ENCODE data around the gene CHD6. TPM values are rescaled to one million over a fixed set of nuclear protein-coding genes. Genes with fewer than 3 reads are reported as not detected.
A peak's percentile ranks its signal among the peaks of the same experiment; 100 is the strongest.

CHD6 gene
- total RNA-seq, 5 donors from 2014 or later (not counting 1 experiment from before 2014, with no cell fraction given) = 68.4 to 105 (median 74.9) TPM

GRCh38 chr20:41412324-41413120 is 205.7 kb downstream of the CHD6 start:
- Mint-ChIP-seq H3K27ac (peak overlapping the region in 1 of 2 donors; percentile 44), H3K27me3 (no peaks in the 10 kb centered on the region), H3K4me3 (no peak overlapping the region), H3K4me1 (peaks cover 13 to 21% (median 16%) of the 10 kb centered on the region in 3 donors), H3K36me3 (peaks cover 71% of the 10 kb centered on the region), H3K9me3 (no peaks in the 10 kb centered on the region)
- Histone ChIP-seq H3K27ac (ENCODE audit: low read length) (no peak overlapping the region), H3K27me3 (replicated peaks in 1 of 2; ENCODE audit: control insufficient read depth in 2 of 2, extremely low read depth in 1 of 2, insufficient read depth in 2 of 2, low read length in 1 of 2) (no peaks in the 10 kb centered on the region), H3K4me3 (ENCODE audit: control insufficient read depth in 1 of 2, extremely low read depth in 1 of 2, low read length in 1 of 2) (no peak overlapping the region), H3K4me1 (ENCODE audit: control insufficient read depth in 1 of 2, extremely low read depth in 1 of 2, insufficient read depth in 2 of 2, low read length in 2 of 2) (peaks cover 7 to 12% of the 10 kb centered on the region in 2 experiments), H3K9me3 (no peaks in the 10 kb centered on the region), H3K36me3 (ENCODE audit: control insufficient read depth in 2 of 2, extremely low read depth in 1 of 2, insufficient read depth in 1 of 2, low read length in 1 of 2) (peaks cover 15 to 95% of the 10 kb centered on the region in 2 donors)
- ATAC-seq (replicated peaks in 1 of 4) (no peak), DNase-seq (no peak)
- ChIA-PET CTCF (no interaction called here), POLR2A (no interaction called here)
- WGBS (ENCODE audit: insufficient coverage) = 100% methylated on average over 2 of the region's 12 CpGs

GRCh38 chr20:41411391-41411847 is 206.8 kb downstream of the CHD6 start:
- Histone ChIP-seq H3K9me3 (no peaks in the 10 kb centered on the region), H3K4me1 (ENCODE audit: control insufficient read depth in 1 of 2, extremely low read depth in 1 of 2, insufficient read depth in 2 of 2, low read length in 2 of 2) (peaks cover 7 to 12% of the 10 kb centered on the region in 2 experiments), H3K36me3 (ENCODE audit: control insufficient read depth in 2 of 2, extremely low read depth in 1 of 2, insufficient read depth in 1 of 2, low read length in 1 of 2) (peaks cover 12 to 91% of the 10 kb centered on the region in 2 donors), H3K4me3 (ENCODE audit: control insufficient read depth in 1 of 2, extremely low read depth in 1 of 2, low read length in 1 of 2) (no peak overlapping the region), H3K27ac (ENCODE audit: low read length) (no peak overlapping the region), H3K27me3 (replicated peaks in 1 of 2; ENCODE audit: control insufficient read depth in 2 of 2, extremely low read depth in 1 of 2, insufficient read depth in 2 of 2, low read length in 1 of 2) (no peaks in the 10 kb centered on the region)
- POLR2A ChIA-PET = no interaction called here
- Mint-ChIP-seq H3K9me3 (no peaks in the 10 kb centered on the region), H3K36me3 (peaks cover 70% of the 10 kb centered on the region), H3K4me1 (peaks cover 13 to 24% (median 17%) of the 10 kb centered on the region in 3 donors), H3K27ac (peak overlapping the region in 1 of 2 donors; percentile 39), H3K4me3 (no peak overlapping the region), H3K27me3 (no peaks in the 10 kb centered on the region)
- DNase-seq = no peak
- no peak for ATAC-seq (replicated peaks in 1 of 4)
- WGBS (ENCODE audit: insufficient coverage) = no CpG with 5 or more reads among the region's 2 CpGs
- CTCF ChIA-PET = no interaction called here

GRCh38 chr20:41408986-41409385 is 209.2 kb downstream of the CHD6 start:
- no peaks in the 10 kb centered on the region for H3K27me3 Mint-ChIP-seq
- H3K4me3 ChIP-seq (ENCODE audit: control insufficient read depth in 1 of 2, extremely low read depth in 1 of 2, low read length in 1 of 2) = no peak overlapping the region
- ATAC-seq (replicated peaks in 1 of 4) (peak in 1 of 4 experiments; percentile 29), DNase-seq (no peak)
- no peaks in the 10 kb centered on the region for H3K9me3 ChIP-seq
- no peaks in the 10 kb centered on the region for H3K27me3 ChIP-seq (replicated peaks in 1 of 2; ENCODE audit: control insufficient read depth in 2 of 2, extremely low read depth in 1 of 2, insufficient read depth in 2 of 2, low read length in 1 of 2)
- POLR2A ChIA-PET = no interaction called here
- 62% methylated on average over 9 of the region's 9 CpGs for WGBS (ENCODE audit: insufficient coverage)
- peaks cover 7 to 91% of the 10 kb centered on the region in 2 donors for H3K36me3 ChIP-seq (ENCODE audit: control insufficient read depth in 2 of 2, extremely low read depth in 1 of 2, insufficient read depth in 1 of 2, low read length in 1 of 2)
- H3K27ac Mint-ChIP-seq = peak overlapping the region; percentile 70 to 78
- H3K4me1 Mint-ChIP-seq = peaks cover 13 to 24% (median 17%) of the 10 kb centered on the region in 3 donors
- CTCF ChIA-PET = no interaction called here
- H3K4me1 ChIP-seq (ENCODE audit: control insufficient read depth in 1 of 2, extremely low read depth in 1 of 2, insufficient read depth in 2 of 2, low read length in 2 of 2) = peaks cover 7 to 12% of the 10 kb centered on the region in 2 experiments
- H3K36me3 Mint-ChIP-seq = peaks cover 68% of the 10 kb centered on the region
- H3K4me3 Mint-ChIP-seq = peak overlapping the region in 1 of 3 donors; percentile 17
- no peaks in the 10 kb centered on the region for H3K9me3 Mint-ChIP-seq
- H3K27ac ChIP-seq (ENCODE audit: low read length) = no peak overlapping the region

GRCh38 chr20:41408156-41408794 is 209.9 kb downstream of the CHD6 start:
- peak in 2 of 4 experiments; percentile 26 to 53 for ATAC-seq (replicated peaks in 1 of 4)
- DNase-seq = peak in 1 of 35 experiments; percentile 8
- no peaks in the 10 kb centered on the region for H3K9me3 ChIP-seq
- ChIA-PET POLR2A (no interaction called here), CTCF (interaction anchor here in 1 of 2 donors (0.5 kb wide), 1 partner anchor 701 kb away, joined by 3 read pairs; no protein-coding TSS in a partner anchor)
- WGBS (ENCODE audit: insufficient coverage) = 0% methylated on average over 1 of the region's 5 CpGs
- Mint-ChIP-seq H3K9me3 (no peaks in the 10 kb centered on the region), H3K27ac (peak overlapping the region; percentile 70 to 78), H3K36me3 (peaks cover 64% of the 10 kb centered on the region), H3K4me1 (peaks cover 13 to 24% (median 17%) of the 10 kb centered on the region in 3 donors), H3K27me3 (no peaks in the 10 kb centered on the region), H3K4me3 (peak overlapping the region in 1 of 3 donors; percentile 17)
- H3K36me3 ChIP-seq (ENCODE audit: control insufficient read depth in 2 of 2, extremely low read depth in 1 of 2, insufficient read depth in 1 of 2, low read length in 1 of 2) = peaks cover 4 to 91% of the 10 kb centered on the region in 2 donors
- peaks cover 7 to 12% of the 10 kb centered on the region in 2 experiments for H3K4me1 ChIP-seq (ENCODE audit: control insufficient read depth in 1 of 2, extremely low read depth in 1 of 2, insufficient read depth in 2 of 2, low read length in 2 of 2)
- no peak overlapping the region for H3K27ac ChIP-seq (ENCODE audit: low read length)
- no peak overlapping the region for H3K4me3 ChIP-seq (ENCODE audit: control insufficient read depth in 1 of 2, extremely low read depth in 1 of 2, low read length in 1 of 2)
- H3K27me3 ChIP-seq (replicated peaks in 1 of 2; ENCODE audit: control insufficient read depth in 2 of 2, extremely low read depth in 1 of 2, insufficient read depth in 2 of 2, low read length in 1 of 2) = no peaks in the 10 kb centered on the region

GRCh38 chr20:41407607-41408006 is 210.6 kb downstream of the CHD6 start:
- H3K4me1 Mint-ChIP-seq = peaks cover 13 to 24% (median 17%) of the 10 kb centered on the region in 3 donors
- no peaks in the 10 kb centered on the region for H3K27me3 ChIP-seq (replicated peaks in 1 of 2; ENCODE audit: control insufficient read depth in 2 of 2, extremely low read depth in 1 of 2, insufficient read depth in 2 of 2, low read length in 1 of 2)
- H3K36me3 ChIP-seq (ENCODE audit: control insufficient read depth in 2 of 2, extremely low read depth in 1 of 2, insufficient read depth in 1 of 2, low read length in 1 of 2) = peaks cover 4 to 88% of the 10 kb centered on the region in 2 donors
- no peak overlapping the region for H3K4me3 Mint-ChIP-seq
- ChIA-PET CTCF (interaction anchor here in 1 of 2 donors (0.6 kb wide), 1 partner anchor 22 kb away, joined by 7 read pairs; no protein-coding TSS in a partner anchor), POLR2A (no interaction called here)
- H3K9me3 Mint-ChIP-seq = no peaks in the 10 kb centered on the region
- H3K36me3 Mint-ChIP-seq = peaks cover 61% of the 10 kb centered on the region
- 62% methylated on average over 9 of the region's 10 CpGs for WGBS (ENCODE audit: insufficient coverage)
- H3K4me3 ChIP-seq (ENCODE audit: control insufficient read depth in 1 of 2, extremely low read depth in 1 of 2, low read length in 1 of 2) = no peak overlapping the region
- DNase-seq (peak in 4 of 35 experiments; percentile 1 to 17 (median 6)), ATAC-seq (replicated peaks in 1 of 4) (peak in 3 of 4 experiments; percentile 54 to 66 (median 63))
- H3K27ac Mint-ChIP-seq = peak overlapping the region in 1 of 2 donors; percentile 31
- no peak overlapping the region for H3K27ac ChIP-seq (ENCODE audit: low read length)
- peaks cover 7 to 12% of the 10 kb centered on the region in 2 experiments for H3K4me1 ChIP-seq (ENCODE audit: control insufficient read depth in 1 of 2, extremely low read depth in 1 of 2, insufficient read depth in 2 of 2, low read length in 2 of 2)
- H3K9me3 ChIP-seq = no peaks in the 10 kb centered on the region
- H3K27me3 Mint-ChIP-seq = no peaks in the 10 kb centered on the region

GRCh38 chr20:41406896-41407444 is 211.2 kb downstream of the CHD6 start:
- Histone ChIP-seq H3K9me3 (no peaks in the 10 kb centered on the region), H3K36me3 (ENCODE audit: control insufficient read depth in 2 of 2, extremely low read depth in 1 of 2, insufficient read depth in 1 of 2, low read length in 1 of 2) (peaks cover 4 to 82% of the 10 kb centered on the region in 2 donors), H3K4me3 (ENCODE audit: control insufficient read depth in 1 of 2, extremely low read depth in 1 of 2, low read length in 1 of 2) (no peak overlapping the region), H3K27ac (ENCODE audit: low read length) (no peak overlapping the region), H3K27me3 (replicated peaks in 1 of 2; ENCODE audit: control insufficient read depth in 2 of 2, extremely low read depth in 1 of 2, insufficient read depth in 2 of 2, low read length in 1 of 2) (no peaks in the 10 kb centered on the region), H3K4me1 (ENCODE audit: control insufficient read depth in 1 of 2, extremely low read depth in 1 of 2, insufficient read depth in 2 of 2, low read length in 2 of 2) (peaks cover 7 to 12% of the 10 kb centered on the region in 2 experiments)
- 97% methylated on average over 5 of the region's 7 CpGs for WGBS (ENCODE audit: insufficient coverage)
- no peak for ATAC-seq (replicated peaks in 1 of 4)
- Mint-ChIP-seq H3K4me3 (no peak overlapping the region), H3K36me3 (peaks cover 61% of the 10 kb centered on the region), H3K4me1 (peaks cover 16 to 24% (median 17%) of the 10 kb centered on the region in 3 donors), H3K27ac (no peak overlapping the region), H3K27me3 (no peaks in the 10 kb centered on the region), H3K9me3 (no peaks in the 10 kb centered on the region)
- CTCF ChIA-PET = interaction anchor here in 1 of 2 donors (0.6 kb wide), 1 partner anchor 21 kb away, joined by 7 read pairs; no protein-coding TSS in a partner anchor
- POLR2A ChIA-PET = no interaction called here
- DNase-seq = no peak

All from T-cell (primary cell).